ENCODE measurements around the gene ATMIN. TPM values are rescaled to one million over a fixed set of nuclear protein-coding genes. Genes with fewer than 3 reads are reported as not detected.

ATMIN gene
- total RNA-seq, 1 experiment from 2014 or later: 28.4 TPM

DNA sequence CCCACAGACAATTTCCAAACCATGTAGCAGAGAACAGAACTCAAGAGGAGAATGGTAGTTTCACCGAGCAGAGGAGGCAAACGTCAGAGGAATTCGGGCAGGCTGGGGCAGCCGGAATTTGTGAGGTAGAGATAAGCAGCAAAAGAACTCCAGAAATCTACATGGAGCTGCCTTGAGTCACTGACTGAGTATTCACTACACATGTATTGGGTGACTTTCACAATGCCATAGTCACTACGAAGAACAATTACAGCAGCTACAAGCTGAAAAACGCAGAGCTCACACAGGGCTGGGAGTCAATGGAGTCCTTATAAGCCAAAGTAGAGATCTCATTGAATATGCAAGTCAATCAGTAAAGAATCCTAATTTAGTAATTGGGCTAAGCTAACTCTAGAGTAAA is 42.3 kb upstream of the ATMIN start:
- H3K4me3 ChIP-seq (ENCODE audit: low read depth in 2 of 2, low read length in 2 of 2): no peak overlapping the region
- CTCF ChIA-PET: no interaction called here
- ATAC-seq: 0 out of 2 replicates have a peak, but pooled peaks have one; percentile 48

DNA sequence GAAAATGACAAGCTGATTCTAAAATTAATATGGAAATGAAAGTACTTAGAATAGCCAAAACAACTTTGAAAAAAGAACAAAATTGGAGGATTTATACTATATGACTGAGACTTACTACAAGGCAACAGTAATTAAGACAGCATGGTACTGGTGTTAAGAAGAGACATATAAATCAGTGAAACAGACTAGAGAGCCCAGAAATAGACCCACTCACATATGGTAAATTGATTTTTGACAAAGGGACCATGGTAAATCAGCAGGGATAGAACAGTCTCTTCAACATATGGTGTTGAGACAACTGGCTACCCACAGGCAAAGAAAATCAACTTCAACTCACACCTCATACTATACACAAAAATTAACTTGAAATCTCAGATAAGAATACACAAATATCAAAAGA is 41.8 kb upstream of the ATMIN start:
- CTCF ChIA-PET: interaction anchor here (0.6 kb wide), 1 partner anchor 19 kb away, joined by 3 read pairs; no protein-coding TSS in a partner anchor
- Histone ChIP-seq H3K9me3 (ENCODE audit: control insufficient read depth, insufficient read depth, low read depth, low read length) (no peaks in the 10 kb centered on the region), H3K36me3 (ENCODE audit: control insufficient read depth, insufficient read depth, low read length) (no peaks in the 10 kb centered on the region), H3K27me3 (ENCODE audit: control insufficient read depth, insufficient read depth, low read length) (no peaks in the 10 kb centered on the region), H3K27ac (ENCODE audit: low read length) (no peak overlapping the region), H3K4me3 (ENCODE audit: low read depth in 2 of 2, low read length in 2 of 2) (no peak overlapping the region), H3K4me1 (ENCODE audit: control insufficient read depth, insufficient read depth, low read length) (peaks cover 10% of the 10 kb centered on the region)
- no TSS peak for BruUV-seq (replicated peaks)
- DNase-seq (ENCODE audit: low read depth, low spot score): no peak
- no peak for ATAC-seq
- intact Hi-C loops (cut with micrococcal nuclease; ENCODE audit: unreplicated experiment): no loop called here
- TF ChIP-seq, protein P1, sequence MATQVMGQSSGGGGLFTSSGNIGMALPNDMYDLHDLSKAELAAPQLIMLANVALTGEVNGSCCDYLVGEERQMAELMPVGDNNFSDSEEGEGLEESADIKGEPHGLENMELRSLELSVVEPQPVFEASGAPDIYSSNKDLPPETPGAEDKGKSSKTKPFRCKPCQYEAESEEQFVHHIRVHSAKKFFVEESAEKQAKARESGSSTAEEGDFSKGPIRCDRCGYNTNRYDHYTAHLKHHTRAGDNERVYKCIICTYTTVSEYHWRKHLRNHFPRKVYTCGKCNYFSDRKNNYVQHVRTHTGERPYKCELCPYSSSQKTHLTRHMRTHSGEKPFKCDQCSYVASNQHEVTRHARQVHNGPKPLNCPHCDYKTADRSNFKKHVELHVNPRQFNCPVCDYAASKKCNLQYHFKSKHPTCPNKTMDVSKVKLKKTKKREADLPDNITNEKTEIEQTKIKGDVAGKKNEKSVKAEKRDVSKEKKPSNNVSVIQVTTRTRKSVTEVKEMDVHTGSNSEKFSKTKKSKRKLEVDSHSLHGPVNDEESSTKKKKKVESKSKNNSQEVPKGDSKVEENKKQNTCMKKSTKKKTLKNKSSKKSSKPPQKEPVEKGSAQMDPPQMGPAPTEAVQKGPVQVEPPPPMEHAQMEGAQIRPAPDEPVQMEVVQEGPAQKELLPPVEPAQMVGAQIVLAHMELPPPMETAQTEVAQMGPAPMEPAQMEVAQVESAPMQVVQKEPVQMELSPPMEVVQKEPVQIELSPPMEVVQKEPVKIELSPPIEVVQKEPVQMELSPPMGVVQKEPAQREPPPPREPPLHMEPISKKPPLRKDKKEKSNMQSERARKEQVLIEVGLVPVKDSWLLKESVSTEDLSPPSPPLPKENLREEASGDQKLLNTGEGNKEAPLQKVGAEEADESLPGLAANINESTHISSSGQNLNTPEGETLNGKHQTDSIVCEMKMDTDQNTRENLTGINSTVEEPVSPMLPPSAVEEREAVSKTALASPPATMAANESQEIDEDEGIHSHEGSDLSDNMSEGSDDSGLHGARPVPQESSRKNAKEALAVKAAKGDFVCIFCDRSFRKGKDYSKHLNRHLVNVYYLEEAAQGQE (IDR thresholded peaks at IDR 0.05; ENCODE audit: insufficient read depth in 1 of 2, low read depth in 2 of 2, low read length in 1 of 2): no peak
- TF ChIP-seq POLR2AphosphoS5 (IDR thresholded peaks at IDR 0.05; ENCODE audit: low read depth, low read length): no peak
- POLR2A ChIA-PET: interaction anchor here (0.6 kb wide), 1 partner anchor 450 kb away, joined by 12 read pairs; no protein-coding TSS in a partner anchor
- in situ Hi-C loops (cut with HindIII; ENCODE audit: low pct_unique_long_range_greater_than_20kb, low sequenced_read_pairs): no loop called here

More for the DNA sequence above, 42.3 kb upstream of the ATMIN start:
- Histone ChIP-seq H3K27me3 (ENCODE audit: control insufficient read depth, insufficient read depth, low read length) (no peaks in the 10 kb centered on the region), H3K27ac (ENCODE audit: low read length) (no peak overlapping the region), H3K36me3 (ENCODE audit: control insufficient read depth, insufficient read depth, low read length) (no peaks in the 10 kb centered on the region), H3K9me3 (ENCODE audit: control insufficient read depth, insufficient read depth, low read depth, low read length) (no peaks in the 10 kb centered on the region), H3K4me1 (ENCODE audit: control insufficient read depth, insufficient read depth, low read length) (peaks cover 10% of the 10 kb centered on the region)
- no TSS peak for BruUV-seq (replicated peaks)
- POLR2A ChIA-PET: no interaction called here
- DNase-seq (ENCODE audit: low read depth, low spot score): no peak
- in situ Hi-C loops (cut with HindIII; ENCODE audit: low pct_unique_long_range_greater_than_20kb, low sequenced_read_pairs) (no loop called here), intact Hi-C loops (cut with micrococcal nuclease; ENCODE audit: unreplicated experiment) (no loop called here)
- TF ChIP-seq SIN3A (IDR thresholded peaks at IDR 0.05; ENCODE audit: borderline replicate concordance, insufficient read depth, low read depth, low read length): no peak
- no peak for TF ChIP-seq TCF7L2 (IDR thresholded peaks at IDR 0.05; ENCODE audit: low read depth, low read length)
- TF ChIP-seq, protein P2, sequence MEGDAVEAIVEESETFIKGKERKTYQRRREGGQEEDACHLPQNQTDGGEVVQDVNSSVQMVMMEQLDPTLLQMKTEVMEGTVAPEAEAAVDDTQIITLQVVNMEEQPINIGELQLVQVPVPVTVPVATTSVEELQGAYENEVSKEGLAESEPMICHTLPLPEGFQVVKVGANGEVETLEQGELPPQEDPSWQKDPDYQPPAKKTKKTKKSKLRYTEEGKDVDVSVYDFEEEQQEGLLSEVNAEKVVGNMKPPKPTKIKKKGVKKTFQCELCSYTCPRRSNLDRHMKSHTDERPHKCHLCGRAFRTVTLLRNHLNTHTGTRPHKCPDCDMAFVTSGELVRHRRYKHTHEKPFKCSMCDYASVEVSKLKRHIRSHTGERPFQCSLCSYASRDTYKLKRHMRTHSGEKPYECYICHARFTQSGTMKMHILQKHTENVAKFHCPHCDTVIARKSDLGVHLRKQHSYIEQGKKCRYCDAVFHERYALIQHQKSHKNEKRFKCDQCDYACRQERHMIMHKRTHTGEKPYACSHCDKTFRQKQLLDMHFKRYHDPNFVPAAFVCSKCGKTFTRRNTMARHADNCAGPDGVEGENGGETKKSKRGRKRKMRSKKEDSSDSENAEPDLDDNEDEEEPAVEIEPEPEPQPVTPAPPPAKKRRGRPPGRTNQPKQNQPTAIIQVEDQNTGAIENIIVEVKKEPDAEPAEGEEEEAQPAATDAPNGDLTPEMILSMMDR (IDR thresholded peaks at IDR 0.05): no peak
- no peak for TF ChIP-seq POLR2AphosphoS5 (IDR thresholded peaks at IDR 0.05; ENCODE audit: low read depth, low read length)
- TF ChIP-seq, protein P1 (IDR thresholded peaks at IDR 0.05; ENCODE audit: insufficient read depth in 1 of 2, low read depth in 2 of 2, low read length in 1 of 2): no peak

All from Panc1 (cell line).